Activated CD4-positive, alpha-beta T cell treated with anti-CD3 and anti-CD28 coated beads for 48 hours (primary cell): ENCODE data around the gene EGFLAM.

Experiments
- DNase-seq: peaks from one replicate; pipeline ENCODE4 v3.0.0-alpha.2; 2020

Gene EGFLAM

GRCh38 chr5:38479315-38479904 is 221.1 kb downstream of the EGFLAM start:
- DNase-seq = no peak

- no peak for DNase-seq
Measured at GRCh38 chr5:38483805-38484398, 225.5 kb downstream of the EGFLAM start.

GRCh38 chr5:38494175-38494574 is 235.8 kb downstream of the EGFLAM start:
- no peak for DNase-seq

- no peak for DNase-seq
Measured at GRCh38 chr5:38494763-38495162, 236.4 kb downstream of the EGFLAM start.

- DNase-seq = no peak
Measured at GRCh38 chr5:38497946-38498345, 239.6 kb downstream of the EGFLAM start.

- DNase-seq = no peak
Measured at GRCh38 chr5:38500573-38501260, 242.4 kb downstream of the EGFLAM start.

DNA sequence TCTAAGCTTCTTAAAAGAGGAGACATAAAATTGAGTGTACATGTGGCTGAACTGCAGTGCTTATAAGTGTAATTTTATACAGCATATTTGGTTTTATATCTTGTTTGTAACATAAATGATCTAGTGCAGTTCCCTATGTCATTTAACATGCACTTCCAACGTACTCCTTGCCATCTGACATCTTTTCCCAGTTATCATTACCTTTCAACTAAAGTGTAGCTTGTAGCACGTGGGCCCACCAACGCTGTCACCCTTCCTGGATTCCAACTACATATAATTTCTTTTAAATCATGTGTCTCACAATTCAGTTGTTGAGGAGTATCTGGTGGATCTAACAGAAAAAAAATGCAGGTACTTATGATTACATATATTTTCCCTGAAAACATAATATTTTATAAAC is 247.9 kb downstream of the EGFLAM start:
- DNase-seq = no peak

GRCh38 chr5:38509185-38509584 is 250.8 kb downstream of the EGFLAM start:
- DNase-seq = no peak
